ENCODE data around the gene LHFPL4. TPM values are rescaled to one million over a fixed set of nuclear protein-coding genes. Genes with fewer than 3 reads are reported as not detected.

LHFPL4 gene
- total RNA-seq, 2 donors from 2014 or later, result 1.1 to 6.7 TPM

- DNase-seq, result no peak
- Mint-ChIP-seq H3K9me3 (no peaks in the 10 kb centered on the region), H3K36me3 (ENCODE audit: low read depth) (peaks cover 2% of the 10 kb centered on the region), H3K27ac (no peak overlapping the region), H3K27me3 (ENCODE audit: insufficient read depth) (peaks cover 23% of the 10 kb centered on the region), H3K4me1 (peaks cover 14% of the 10 kb centered on the region), H3K4me3 (no peak overlapping the region)
- Histone ChIP-seq H3K9me3 (ENCODE audit: control insufficient read depth, low read length) (no peaks in the 10 kb centered on the region), H3K4me1 (ENCODE audit: control insufficient read depth, insufficient read depth, low read length) (no peaks in the 10 kb centered on the region), H3K4me3 (ENCODE audit: low read length) (no peak overlapping the region), H3K27me3 (ENCODE audit: control insufficient read depth, insufficient read depth, low read length, poor library complexity, severe bottlenecking) (peaks cover 26% of the 10 kb centered on the region), H3K36me3 (ENCODE audit: control insufficient read depth, insufficient read depth, low read length) (no peaks in the 10 kb centered on the region), H3K27ac (ENCODE audit: low read depth, low read length) (no peak overlapping the region), H3K9ac (ENCODE audit: extremely low read depth, low read length, poor library complexity, severe bottlenecking) (no peak overlapping the region)
- WGBS, 2 experiments (ENCODE audit: insufficient coverage in 1 of 2, insufficient read length in 1 of 2), result 90 to 91% methylated on average over 5 of the region's 5 CpGs
- TF ChIP-seq, protein P1, sequence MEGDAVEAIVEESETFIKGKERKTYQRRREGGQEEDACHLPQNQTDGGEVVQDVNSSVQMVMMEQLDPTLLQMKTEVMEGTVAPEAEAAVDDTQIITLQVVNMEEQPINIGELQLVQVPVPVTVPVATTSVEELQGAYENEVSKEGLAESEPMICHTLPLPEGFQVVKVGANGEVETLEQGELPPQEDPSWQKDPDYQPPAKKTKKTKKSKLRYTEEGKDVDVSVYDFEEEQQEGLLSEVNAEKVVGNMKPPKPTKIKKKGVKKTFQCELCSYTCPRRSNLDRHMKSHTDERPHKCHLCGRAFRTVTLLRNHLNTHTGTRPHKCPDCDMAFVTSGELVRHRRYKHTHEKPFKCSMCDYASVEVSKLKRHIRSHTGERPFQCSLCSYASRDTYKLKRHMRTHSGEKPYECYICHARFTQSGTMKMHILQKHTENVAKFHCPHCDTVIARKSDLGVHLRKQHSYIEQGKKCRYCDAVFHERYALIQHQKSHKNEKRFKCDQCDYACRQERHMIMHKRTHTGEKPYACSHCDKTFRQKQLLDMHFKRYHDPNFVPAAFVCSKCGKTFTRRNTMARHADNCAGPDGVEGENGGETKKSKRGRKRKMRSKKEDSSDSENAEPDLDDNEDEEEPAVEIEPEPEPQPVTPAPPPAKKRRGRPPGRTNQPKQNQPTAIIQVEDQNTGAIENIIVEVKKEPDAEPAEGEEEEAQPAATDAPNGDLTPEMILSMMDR (conservative IDR thresholded peaks at IDR 0.05), result no peak
Observed at GRCh38 chr3:9548991-9549390, 4.6 kb downstream of the LHFPL4 start.

- H3K4me3 ChIP-seq (ENCODE audit: low read length), result no peak overlapping the region
- no peak for DNase-seq
- no peaks in the 10 kb centered on the region for H3K27me3 ChIP-seq (ENCODE audit: control insufficient read depth, insufficient read depth, low read length, poor library complexity, severe bottlenecking)
- no peaks in the 10 kb centered on the region for H3K9me3 ChIP-seq (ENCODE audit: control insufficient read depth, low read length)
- H3K9me3 Mint-ChIP-seq, result peaks cover 4% of the 10 kb centered on the region
- H3K27ac Mint-ChIP-seq, result no peak overlapping the region
- no peaks in the 10 kb centered on the region for H3K27me3 Mint-ChIP-seq (ENCODE audit: insufficient read depth)
- H3K36me3 Mint-ChIP-seq (ENCODE audit: low read depth), result peaks cover 2% of the 10 kb centered on the region
- no peak overlapping the region for H3K9ac ChIP-seq (ENCODE audit: extremely low read depth, low read length, poor library complexity, severe bottlenecking)
- 75 to 98% methylated on average over 2 to 3 of the region's 3 CpGs for WGBS, 2 experiments (ENCODE audit: insufficient coverage in 1 of 2, insufficient read length in 1 of 2)
- no peak overlapping the region for H3K27ac ChIP-seq (ENCODE audit: low read depth, low read length)
- no peaks in the 10 kb centered on the region for H3K36me3 ChIP-seq (ENCODE audit: control insufficient read depth, insufficient read depth, low read length)
- no peaks in the 10 kb centered on the region for H3K4me1 ChIP-seq (ENCODE audit: control insufficient read depth, insufficient read depth, low read length)
- no peaks in the 10 kb centered on the region for H3K4me1 Mint-ChIP-seq
- H3K4me3 Mint-ChIP-seq, result no peak overlapping the region
- TF ChIP-seq, protein P1 (conservative IDR thresholded peaks at IDR 0.05), result no peak
Observed at GRCh38 chr3:9542182-9542581, 11.4 kb downstream of the LHFPL4 start.

- Mint-ChIP-seq H3K4me1 (no peaks in the 10 kb centered on the region), H3K36me3 (ENCODE audit: low read depth) (no peaks in the 10 kb centered on the region), H3K27me3 (ENCODE audit: insufficient read depth) (no peaks in the 10 kb centered on the region), H3K4me3 (no peak overlapping the region), H3K9me3 (no peaks in the 10 kb centered on the region), H3K27ac (no peak overlapping the region)
- Histone ChIP-seq H3K36me3 (ENCODE audit: control insufficient read depth, insufficient read depth, low read length) (no peaks in the 10 kb centered on the region), H3K4me3 (ENCODE audit: low read length) (no peak overlapping the region), H3K9me3 (ENCODE audit: control insufficient read depth, low read length) (no peaks in the 10 kb centered on the region), H3K27me3 (ENCODE audit: control insufficient read depth, insufficient read depth, low read length, poor library complexity, severe bottlenecking) (no peaks in the 10 kb centered on the region), H3K9ac (ENCODE audit: extremely low read depth, low read length, poor library complexity, severe bottlenecking) (no peak overlapping the region), H3K27ac (ENCODE audit: low read depth, low read length) (no peak overlapping the region), H3K4me1 (ENCODE audit: control insufficient read depth, insufficient read depth, low read length) (no peaks in the 10 kb centered on the region)
- DNase-seq, result no peak
- TF ChIP-seq, protein P1 (conservative IDR thresholded peaks at IDR 0.05), result no peak
Observed at GRCh38 chr3:9536212-9536611, 17.4 kb downstream of the LHFPL4 start.
